ENCODE measurements around the gene RNF13.
"Not testable (repeated sequence)": the region's sequence is repeated elsewhere in the genome, so short reads cannot be mapped to it uniquely, and the experiment has no call there.

RNF13 gene

DNA sequence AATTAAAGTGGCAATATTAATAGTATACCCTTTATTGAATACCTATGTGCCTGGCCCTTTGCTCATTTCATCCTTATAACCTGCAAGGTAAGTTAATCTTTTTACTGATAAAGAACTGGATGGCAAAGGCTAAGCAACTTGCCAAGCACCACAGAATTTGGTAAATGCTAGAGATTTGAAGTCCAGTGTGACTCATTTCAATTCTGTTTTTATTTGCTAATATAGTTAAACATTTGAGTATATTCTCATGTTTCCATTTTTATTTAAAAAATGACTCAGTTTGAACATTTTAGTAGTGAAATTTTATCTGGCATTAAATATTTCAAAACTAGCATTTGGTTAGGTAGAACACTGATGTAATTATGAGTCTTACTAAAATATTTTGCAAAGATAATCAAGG lies 146.4 kb downstream of the RNF13 start:
- no peak for DNase-seq

- DNase-seq, result no peak
Observed at GRCh38 chr3:149963485-149963884, 150.5 kb downstream of the RNF13 start.

- no peak for DNase-seq
Observed at GRCh38 chr3:149964291-149964690, 151.3 kb downstream of the RNF13 start.

DNA sequence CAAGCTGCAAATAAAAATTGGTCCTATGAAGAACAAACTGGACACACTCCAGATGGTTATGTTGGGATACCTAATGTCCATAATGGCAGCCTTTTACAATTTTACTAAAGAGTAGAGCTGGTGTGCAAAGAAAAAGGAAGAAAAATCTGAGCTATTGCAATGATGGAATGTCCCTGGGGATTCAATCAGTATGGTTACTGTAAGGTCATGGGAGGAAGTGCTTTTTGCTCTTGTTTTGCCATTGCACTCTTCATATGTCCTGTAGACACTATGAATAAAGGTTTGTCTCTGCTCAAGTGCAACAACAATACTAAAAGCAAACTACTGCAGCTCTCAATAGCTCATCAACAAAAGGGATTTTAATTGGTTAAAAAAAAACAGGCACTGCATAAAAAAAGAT lies 152.3 kb downstream of the RNF13 start:
- DNase-seq, result no peak

GRCh38 chr3:149967086-149967685 lies 154.2 kb downstream of the RNF13 start:
- DNase-seq, result peak; percentile 64 to 69

- DNase-seq, result no peak
Observed at GRCh38 chr3:149968216-149968615, 155.2 kb downstream of the RNF13 start.

DNA sequence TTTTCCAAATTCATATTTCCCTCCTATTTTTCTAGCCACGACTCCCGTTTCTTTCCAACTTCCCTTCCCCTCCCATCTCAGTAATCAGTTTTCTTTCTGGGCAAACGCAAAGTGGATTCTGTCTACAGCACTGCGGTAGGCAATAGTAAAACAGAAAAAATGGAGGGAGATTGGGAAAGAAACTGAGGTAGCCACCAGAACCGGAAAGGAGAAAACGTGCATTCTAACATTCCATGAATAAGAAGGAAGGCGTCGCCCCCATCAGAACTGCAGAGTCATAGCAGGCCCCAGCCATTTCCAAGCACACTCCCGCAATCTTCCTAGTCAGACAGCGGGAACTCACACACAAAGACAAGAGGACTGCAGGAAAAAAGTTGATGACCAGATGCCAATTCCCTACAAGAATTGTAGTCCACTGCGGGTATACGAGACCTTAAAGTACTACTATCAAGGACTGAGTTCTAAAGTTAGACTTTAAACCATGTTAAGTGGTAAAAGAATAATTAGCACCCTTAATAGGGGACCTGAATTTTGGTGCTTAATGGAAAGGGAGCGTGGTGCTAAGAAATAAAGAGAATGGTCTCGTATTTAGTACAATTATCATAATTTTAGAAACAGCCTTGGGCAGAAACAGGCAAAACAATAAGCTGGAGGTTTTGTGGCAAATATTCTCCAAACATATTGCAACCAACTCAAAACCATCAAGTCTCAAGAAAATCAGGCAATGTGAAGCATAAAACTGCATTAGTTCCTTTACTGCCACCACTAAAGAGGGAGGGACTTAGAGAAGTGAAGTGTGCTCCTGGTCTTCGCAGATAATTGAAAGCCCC lies 156.3 kb downstream of the RNF13 start:
- DNase-seq, result no peak

- DNase-seq, result peak in 1 of 2 experiments; percentile 31
Observed at GRCh38 chr3:149969940-149970715, 157.1 kb downstream of the RNF13 start.

DNA sequence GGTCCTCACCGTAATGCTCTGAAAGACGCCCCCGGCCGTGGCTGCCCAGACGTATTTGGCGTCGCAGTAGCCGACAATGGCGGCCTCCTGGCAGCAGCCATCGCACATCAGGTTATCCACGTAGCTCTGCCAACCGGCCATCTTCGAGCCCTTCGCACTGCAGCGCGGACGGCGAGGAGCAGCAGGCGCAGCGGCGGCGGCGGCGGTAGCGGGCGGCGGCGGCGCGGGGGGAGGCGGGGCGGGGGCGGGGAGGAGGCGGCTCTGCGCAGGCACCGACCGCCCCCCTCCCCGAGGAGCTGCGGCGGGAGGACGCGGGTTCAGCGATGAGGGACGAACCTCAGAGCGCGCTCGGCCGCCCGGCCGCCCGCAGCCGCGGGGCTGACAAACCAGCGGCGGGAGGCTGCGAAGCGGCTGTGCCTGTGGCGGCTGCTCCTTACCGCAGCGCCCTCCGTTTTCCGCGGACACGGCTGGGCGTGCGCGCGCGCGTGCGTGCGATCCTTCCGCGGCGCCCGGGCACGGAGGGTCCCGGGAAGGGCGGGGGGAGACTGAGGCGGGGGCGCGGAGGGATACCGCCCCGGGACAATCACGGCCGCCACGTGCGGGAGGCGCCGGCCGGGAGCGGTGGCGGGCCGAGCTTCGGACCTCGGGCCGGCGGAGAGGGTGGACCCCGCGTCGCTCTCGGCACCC lies 157.8 kb downstream of the RNF13 start, which contains the start of gene PFN2:
TSS of gene PFN2 (minus strand) at position 180 of the 687 bp plus-strand sequence. CDS start at position 141, 39 bp downstream.
- no peak for DNase-seq

DNA sequence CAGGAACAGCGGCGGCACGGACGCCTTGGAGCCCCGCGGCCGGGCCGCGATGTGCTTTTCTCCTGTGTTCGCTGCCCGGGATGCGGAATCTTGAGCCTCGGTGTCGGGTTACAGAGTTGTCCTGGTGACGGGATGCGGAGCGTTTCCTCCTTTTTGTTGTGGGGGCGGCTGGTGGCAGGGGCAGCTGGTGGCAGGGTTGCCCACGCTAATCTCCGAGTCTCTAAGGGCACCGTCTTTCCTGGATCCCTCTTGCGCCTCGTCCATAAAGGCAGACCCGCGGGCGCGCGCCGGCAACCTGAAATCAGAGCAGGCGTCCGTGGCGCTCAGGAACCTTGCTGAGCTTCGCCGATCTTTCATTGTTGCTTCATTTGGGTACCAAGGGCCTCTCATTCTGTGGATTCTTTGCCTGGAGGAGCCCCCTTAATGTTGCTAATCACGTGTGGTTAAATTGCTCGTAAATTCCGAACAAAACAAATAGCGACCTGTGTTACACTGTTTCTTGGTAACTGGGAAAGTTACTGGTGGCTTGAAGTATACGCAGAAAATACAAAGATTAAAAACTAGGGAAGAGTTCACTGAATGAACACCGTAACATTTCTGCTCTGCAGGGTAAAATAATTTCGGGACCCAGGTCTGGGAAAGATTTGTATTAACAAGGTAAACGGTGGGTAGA lies 158.5 kb downstream of the RNF13 start:
- peak; percentile 33 to 34 for DNase-seq

GRCh38 chr3:149975919-149976318 lies 162.9 kb downstream of the RNF13 start:
- peak; percentile 8 to 14 for DNase-seq

DNA sequence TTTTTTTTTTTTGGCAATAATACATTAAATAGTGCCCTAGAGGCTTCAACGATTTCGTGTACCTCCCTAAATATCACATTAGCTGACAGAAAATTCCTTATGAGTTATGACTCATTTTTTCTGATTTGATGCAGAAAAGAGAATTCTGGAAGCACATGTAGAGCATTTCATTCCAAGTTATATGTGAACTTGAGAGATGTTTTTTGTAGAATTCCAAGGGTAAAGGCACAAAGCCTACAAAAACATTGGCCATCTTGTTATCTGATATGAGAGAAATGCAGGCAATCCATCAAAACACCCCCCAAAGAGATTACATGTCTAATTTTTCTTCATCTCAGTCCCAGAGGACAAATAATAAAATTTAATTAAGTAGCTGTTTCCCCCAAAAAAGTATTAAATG lies 164.4 kb downstream of the RNF13 start:
- DNase-seq, result no peak

GRCh38 chr3:149981979-149982378 lies 169.0 kb downstream of the RNF13 start:
- DNase-seq, result not testable (repeated sequence)

DNA sequence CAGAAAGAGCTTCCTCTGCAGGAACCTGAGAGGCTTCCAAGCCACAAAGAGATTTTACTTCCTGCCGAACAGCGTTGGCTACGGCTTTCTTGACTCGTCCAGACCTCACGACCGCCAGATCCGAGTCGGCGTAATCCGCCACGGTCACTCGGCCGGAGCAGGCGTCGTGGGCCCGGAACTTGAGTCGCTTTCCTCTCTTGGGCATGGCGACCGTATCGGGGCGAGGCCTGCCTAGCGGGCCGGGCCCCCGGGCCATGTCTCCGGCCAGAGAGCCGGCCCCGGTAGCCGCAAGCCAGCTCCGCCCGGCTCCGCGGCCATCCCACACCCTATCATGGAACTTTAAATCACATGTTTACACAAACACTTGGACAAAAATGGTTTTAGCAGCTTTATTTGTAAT lies 170.0 kb downstream of the RNF13 start:
- not testable (repeated sequence) for DNase-seq

- DNase-seq, result no peak
Observed at GRCh38 chr3:149983628-149984027, 170.6 kb downstream of the RNF13 start.

- DNase-seq, result no peak
Observed at GRCh38 chr3:149989307-149989706, 176.3 kb downstream of the RNF13 start.

- no peak for DNase-seq
Observed at GRCh38 chr3:149990423-149990948, 177.5 kb downstream of the RNF13 start.

- DNase-seq, result no peak
Observed at GRCh38 chr3:149992416-149993058, 179.5 kb downstream of the RNF13 start.

GRCh38 chr3:149998946-149999345 lies 185.9 kb downstream of the RNF13 start:
- DNase-seq, result no peak

DNA sequence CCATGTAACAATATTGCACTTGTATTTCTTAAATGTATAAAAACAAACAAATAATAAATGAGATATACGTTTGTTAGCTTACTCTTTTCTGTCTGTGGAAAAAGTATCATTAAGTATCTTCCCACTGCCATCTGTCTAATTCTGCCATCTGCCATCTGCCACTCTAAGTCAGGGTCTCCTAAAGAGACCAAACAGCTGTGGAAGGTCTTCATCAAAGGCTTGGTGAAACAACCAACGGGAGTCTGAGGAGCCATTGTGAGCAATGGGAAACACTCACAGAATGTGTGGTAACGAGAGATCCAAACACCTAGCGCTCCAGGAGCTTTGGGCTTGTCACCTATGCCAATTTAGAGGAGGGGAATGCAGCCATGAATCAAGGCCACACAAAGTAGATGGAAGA lies 186.4 kb downstream of the RNF13 start:
- no peak for DNase-seq

DNA sequence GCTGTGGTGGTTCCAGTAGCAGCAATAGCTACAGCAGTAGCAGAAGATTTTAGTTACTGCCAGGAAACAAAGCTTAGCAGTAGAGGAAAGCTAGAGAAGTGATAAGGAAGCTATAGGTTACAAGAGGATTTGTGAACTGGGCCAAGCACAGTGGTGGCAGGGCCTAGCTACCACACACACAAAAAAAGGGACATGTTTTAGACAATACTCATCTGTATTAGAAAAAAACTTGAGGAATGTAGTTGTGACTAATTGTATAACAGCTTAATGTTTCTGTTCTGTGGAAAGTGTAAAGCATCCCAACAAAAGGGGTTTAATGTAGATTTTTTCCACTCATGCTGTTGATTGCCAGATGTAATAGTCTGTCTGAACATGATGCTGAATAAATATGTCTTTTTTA lies 187.6 kb downstream of the RNF13 start:
- DNase-seq, result no peak

Measured in Kasumi-1 (cell line).